Activated T-cell treated with anti-CD3 and anti-CD28 coated beads for 4 hours (primary cell): ENCODE data around the gene IL1R2.
"Not testable (repeated sequence)": the region's sequence is repeated elsewhere in the genome, so short reads cannot be mapped to it uniquely, and the experiment has no call there.

ENCODE experiments used
- DNase-seq: peaks from one replicate; pipeline ENCODE4 v3.0.0-alpha.2; 2020

IL1R2 gene

DNA sequence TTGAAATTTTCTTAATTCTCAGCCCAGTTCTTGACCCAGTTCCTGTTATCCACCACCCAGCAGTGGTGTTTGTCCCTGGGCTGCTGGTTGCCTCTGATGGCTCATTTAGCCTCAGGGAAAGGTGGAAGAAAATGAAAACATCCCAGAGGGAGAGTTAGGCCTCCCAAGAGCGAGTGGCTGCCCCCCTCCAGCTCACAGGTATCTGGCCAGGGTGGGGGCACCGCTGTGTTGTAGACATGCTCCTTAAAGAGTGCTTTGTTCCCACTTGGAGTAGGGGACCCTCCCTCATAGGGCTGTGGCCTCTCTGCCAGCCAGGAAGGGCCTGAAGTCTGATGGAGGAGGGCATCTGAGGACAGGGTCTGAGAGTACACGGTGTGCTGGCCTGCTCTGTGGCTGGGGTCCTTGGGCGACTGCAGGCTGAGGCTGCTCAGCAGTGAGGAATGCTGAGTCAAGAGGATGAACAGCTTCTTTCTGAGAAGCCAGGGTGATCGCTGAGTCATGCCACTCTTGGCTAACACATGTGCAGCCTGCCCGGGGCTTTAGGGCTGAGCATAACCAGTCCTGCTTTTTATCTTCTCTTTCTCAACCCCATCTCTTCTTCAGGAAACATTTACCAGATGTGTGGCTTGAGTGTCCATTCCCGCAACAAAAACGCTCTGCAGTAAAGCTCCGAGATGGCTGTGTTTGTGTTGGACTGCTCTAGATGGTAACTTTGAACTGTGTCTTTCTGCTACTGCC lies 72.3 kb downstream of the IL1R2 start:
- DNase-seq, result no peak

DNA sequence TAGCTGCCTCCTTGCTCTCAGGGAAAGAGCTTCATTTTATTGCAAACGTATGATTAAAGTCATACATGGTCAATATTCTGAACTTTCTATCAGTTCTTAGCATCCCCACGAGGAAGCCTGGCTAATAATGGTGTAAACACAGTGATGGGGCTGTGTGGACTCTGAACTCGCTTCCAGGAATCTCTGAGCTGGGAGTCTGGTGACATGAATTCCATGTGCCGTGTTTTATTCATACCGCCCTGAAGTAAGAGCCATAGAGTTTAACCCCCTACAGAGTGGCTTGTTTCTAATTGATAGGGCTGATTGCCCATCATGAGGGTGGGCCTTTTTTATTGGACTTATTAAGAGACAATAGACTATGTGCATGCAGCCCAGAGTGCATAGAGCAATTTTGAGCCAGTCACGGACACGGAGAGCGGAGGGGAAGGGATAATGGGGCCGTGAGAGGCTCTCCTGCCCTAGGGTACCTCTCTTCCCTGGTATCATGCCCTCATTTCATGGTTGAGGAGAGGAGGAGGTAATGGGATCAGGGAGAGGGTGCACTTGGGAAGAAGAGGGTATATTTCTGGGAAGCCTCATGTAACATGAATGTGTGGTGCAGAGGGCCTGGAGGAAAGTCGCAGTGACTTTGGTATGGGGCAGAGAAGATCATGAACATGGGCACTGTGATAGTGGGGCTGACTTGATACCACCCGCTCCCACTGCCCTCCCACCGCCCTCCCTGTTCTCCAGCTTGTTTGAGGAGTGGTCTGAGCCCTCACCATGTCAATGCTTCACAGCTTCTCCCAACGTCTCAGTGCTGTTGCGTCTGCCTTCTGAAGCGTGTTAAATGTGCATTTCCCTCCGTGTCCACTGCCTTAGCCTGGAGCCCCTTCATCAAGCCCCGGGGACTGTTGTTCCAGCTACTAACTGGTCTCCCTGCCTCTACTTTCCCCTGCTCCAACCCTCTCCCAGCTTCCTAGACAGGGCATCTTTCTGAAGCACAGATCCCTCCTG lies 73.2 kb downstream of the IL1R2 start:
- DNase-seq, result no peak

DNA sequence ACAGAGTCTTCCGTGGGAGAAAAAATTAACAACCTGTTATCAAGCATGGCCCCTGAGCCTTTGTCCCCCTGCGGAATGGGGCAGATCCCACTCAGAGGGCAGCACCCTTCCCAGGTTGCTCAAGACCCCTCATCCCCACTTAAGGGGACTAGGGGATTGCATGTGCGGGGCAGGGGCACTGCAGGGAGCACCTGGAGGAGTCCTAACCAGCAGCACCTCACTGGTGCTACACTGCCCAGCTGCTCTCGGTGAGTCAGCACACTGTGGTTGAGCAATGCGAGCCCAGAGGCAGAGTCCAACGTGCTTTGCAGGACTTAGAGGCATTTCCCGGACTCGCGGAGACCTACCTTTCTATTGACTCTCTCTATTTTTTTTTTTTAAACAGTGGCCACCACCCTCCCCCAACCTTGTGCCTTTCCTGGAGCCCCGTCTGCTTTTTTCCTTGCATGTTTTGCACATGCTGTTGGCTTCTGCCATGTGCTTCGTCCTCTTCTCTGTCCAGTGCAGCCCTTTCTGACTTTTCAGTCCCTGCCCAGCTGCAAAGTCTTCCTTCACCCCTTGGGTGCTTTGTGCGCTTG lies 74.0 kb downstream of the IL1R2 start:
- DNase-seq, result no peak

DNA sequence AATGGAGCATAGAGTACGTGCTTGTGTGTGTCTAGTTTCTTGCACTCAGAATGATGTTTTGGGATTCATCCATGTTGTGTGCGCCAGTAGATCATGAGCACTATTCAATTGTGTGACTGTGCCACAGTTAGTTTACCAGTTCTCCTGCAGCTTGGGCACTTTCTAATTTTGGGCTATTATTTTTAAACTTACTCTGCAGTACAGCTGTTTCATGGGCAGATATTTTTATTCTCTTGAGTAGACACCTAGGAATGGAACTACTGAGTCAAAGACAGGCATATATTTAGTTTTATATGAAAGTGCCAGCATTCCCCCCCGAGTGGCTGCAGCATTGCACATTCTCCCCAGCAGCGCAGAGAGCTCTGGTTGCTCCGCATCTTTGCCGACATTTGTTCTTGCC lies 74.8 kb downstream of the IL1R2 start:
- DNase-seq, result no peak

DNA sequence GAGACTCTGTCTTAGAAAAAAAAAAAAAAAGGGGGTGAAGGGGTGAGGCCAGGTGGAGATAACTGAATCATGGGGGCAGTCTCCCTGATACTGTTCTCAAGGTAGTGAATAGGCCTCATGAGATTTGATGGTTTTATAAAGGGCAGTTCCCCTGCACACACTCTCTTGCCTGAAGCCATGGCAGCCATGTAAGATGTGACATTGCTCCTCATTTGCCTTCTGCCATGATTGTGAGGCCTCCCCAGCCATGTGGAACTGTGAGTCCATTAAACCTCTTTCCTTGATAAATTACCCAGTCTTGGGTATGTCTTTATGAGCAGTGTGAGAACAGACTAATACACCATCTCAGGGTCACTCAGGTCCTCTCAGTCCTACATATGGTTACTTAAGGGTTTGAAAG lies 76.4 kb downstream of the IL1R2 start:
- DNase-seq, result not testable (repeated sequence)

DNA sequence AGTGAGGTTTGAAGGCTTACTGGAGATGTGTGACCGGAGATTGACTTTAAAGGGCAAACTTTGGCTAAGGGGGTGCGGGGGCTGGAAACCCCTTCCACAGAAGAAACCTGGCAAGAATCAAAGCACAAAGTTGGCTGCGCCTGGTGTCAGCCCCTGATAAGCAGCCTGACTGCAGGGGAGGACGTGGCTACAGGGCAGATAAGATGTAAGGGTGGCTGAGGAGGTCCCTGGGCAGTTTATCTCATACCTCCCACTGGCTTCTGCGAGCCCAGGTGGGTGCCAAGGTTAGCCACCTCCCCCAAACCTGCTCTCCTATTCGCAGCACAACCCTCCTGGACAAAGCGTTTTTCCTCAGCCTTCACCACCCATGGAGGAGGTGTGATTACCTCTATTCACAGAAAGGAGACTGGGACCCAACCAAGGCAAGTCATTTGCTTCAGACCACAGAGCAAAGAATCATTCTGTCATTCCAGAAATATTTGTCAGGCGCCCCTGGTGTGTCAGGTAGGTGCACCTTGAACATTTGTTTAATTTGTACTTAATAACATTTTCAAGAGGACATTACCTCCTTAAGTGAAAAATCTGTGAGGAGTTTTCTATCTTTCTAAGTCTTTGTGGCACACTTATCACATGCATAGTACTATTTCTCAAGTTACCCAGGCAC lies 77.7 kb downstream of the IL1R2 start:
- DNase-seq, result no peak

DNA sequence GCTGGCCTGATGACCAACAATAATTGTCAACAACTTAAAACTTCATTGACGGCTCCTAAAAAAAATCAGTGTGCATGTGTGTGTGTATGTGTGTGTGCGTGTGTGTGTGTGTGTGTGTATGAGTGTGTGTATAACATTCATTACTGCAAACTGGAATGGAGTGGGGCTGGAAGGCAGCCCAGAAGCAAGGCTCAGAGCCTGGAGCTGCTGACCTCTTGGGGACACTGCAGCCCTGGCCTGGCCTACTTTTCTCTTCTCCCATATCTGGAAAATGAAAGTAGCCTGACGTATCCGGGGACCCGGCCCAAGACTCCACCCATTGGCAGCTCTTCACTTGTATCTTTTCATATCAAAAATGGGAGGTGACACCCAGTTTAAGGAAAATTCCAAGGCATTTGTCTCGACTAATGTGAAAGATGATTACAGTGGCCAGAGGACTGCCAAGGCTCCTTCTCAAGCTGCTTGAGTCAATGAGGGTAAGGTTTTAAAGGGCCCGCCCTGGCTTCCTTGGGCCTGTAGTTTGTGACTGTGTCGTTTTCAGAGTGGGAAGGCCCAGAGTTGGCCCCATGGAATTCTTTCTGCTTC lies 78.4 kb downstream of the IL1R2 start:
- no peak for DNase-seq

DNA sequence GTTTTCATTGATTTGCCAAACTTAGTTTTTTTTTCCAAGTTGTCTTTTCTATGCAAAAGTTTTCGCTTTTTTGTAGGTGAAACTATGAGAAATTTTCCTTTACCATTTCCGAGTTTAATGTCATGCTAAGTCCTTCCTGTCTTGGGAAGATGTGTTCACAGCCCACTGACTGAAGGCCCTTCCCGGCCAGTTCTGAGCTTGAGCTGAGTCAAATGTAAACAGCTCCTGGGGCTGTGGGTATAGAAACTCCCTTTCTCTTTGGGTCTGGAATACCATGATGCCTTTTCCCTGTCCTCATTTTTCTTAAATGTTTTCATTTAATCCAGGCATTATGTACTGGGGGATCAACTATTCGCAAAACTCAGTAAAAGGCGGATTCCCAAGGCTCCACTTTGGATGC lies 81.0 kb downstream of the IL1R2 start:
- no peak for DNase-seq

DNA sequence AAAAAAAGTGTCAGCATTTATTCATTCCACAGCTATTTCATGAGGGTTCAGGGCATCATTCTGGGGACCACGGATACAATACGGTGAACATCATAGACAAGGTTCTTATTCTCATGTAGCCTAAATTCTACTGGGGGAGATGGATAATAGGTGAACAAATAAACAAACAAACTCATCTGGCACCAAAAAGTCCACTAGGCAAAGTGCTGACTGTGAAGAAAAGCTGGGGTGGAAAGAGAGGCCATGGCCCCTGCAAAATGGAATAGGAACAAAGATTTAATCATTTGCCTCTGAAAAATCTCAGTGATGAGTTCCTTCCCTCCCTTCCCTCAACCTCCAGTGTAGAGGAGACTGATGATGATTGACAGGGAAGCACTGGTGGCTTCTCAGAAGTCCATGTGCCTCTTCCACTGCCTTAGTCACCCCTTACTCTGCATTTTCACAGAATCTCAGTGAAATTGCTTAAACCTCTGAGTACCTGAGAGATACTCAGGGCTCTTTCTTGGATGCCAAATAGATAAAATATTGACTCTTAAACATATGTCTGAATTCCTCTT lies 81.5 kb downstream of the IL1R2 start:
- DNase-seq, result no peak

DNA sequence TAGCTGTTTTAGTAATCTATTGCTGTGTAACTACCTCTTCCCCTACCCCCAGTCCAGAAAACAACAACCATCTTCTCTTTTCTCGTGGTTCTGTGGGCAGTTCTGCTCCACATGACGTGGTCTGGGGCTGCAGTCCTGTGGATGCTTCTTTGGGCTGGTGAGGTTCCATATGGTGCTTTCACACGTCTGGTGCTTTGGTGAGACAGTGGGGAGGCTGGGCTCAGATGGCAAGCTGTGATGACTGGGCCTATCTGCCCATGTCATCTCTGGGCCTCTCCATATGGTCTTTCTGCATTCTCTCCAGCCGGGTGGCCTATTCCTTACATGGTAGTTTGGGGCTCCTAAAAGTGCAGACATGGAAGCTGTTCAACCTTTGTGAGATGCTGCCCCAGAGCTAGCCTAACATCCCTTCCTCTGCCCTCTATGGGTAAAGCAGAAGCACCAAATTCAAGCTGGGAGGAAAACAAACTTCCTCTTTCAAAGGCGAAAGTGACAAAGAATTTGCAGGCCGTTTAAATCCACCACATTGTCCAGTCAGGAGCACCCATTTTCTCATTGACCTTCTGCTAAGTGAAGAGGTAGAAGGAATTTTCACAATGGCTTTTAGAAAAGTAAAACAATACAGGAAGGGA lies 82.5 kb downstream of the IL1R2 start:
- DNase-seq, result no peak

DNA sequence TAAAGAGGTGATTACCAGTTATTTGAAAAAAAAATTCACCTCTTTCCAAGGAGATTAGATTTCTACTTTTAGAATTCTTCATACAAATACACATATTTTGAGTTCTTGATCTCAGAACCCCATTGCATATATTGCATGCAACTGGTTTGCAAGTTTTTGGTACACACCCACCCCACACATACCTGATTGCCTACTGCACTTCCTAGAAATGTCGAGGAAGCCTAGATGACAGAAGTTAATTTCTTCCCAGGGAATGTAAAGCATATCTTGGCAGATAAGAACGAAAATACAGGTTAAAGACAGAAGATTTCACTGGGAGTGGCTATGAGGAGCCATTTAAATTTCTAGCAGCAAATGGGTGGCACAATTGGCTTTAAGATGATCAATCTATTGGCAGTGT lies 83.7 kb downstream of the IL1R2 start:
- DNase-seq, result no peak

DNA sequence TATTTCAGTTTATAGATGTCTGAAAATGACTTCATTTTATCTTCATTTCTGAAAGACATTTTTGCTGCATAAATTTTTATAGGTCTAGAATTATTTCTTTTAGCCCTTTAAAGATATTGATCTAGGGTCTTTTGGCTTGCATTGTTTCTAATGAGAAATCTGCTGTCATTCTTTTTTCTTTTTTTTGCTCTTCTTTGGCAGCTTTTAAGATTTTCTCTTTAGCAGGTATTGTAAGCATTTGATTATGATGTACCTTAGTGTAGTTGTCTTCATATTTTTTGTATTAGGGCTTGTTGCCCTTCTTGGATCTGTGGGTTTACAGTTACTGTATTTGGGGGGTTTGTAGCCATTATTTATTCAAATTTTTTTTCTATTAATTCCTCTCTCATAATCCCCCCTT lies 84.8 kb downstream of the IL1R2 start:
- DNase-seq, result no peak
